Activated CD4-positive, alpha-beta T cell treated with anti-CD3 and anti-CD28 coated beads for 4 hours (primary cell): ENCODE results near the gene RBM23.
"Not testable (repeated sequence)": the region's sequence is repeated elsewhere in the genome, so short reads cannot be mapped to it uniquely, and the experiment has no call there.

ENCODE experiments used
- DNase-seq, 2 donors: peaks; one replicate each; pipeline ENCODE4 v3.0.0-alpha.2; 2020

Gene RBM23

GRCh38 chr14:22918804-22919600, at the start of gene RBM23:
Gene RBM23, minus strand, starts transcription at chr14:22919149.
- DNase-seq = peak; percentile 100

- DNase-seq = no peak
These were observed 47.9 kb upstream of the RBM23 start for GRCh38 chr14:22966783-22967269.

DNA sequence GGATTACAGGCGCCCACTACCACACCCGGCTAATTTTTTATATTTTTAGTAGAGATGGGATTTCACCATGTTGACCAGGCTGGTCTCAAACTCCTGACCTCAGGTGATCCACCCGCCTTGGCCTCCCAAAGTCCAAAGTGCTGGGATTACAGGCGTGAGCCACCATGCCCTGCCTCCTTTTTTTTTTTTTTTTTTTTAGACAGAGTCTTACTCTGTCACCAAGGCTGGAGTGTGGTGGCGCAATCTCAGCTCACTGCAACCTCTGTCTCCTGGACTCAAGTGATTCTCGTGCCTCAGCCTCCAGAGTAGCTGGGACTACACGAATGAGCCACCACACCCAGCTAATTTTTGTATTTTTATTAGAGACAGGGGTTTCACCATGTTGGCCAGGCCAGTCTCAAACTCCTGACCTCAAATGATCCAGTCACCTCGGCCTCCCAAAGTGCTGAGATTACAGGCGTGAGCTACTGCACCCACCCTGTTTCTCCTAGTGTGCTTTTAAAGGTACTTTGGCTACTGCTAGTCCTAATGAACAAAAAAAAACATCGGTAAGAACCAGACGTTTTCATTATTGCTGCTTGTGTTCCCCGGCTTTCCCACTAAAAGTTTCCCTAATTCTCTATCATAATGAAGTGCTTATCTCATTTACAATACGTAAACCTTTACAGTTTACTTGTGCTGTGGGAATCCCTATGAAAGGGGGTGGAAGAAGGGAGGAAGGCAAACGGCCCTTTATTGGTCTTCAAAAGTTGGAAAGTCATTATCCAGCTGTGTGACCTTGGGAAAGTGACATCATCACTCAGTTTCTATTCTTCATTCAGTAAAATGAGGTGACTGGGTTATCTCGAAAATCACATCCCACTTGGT, 47.2 kb upstream of the RBM23 start:
- not testable (repeated sequence) for DNase-seq

DNA sequence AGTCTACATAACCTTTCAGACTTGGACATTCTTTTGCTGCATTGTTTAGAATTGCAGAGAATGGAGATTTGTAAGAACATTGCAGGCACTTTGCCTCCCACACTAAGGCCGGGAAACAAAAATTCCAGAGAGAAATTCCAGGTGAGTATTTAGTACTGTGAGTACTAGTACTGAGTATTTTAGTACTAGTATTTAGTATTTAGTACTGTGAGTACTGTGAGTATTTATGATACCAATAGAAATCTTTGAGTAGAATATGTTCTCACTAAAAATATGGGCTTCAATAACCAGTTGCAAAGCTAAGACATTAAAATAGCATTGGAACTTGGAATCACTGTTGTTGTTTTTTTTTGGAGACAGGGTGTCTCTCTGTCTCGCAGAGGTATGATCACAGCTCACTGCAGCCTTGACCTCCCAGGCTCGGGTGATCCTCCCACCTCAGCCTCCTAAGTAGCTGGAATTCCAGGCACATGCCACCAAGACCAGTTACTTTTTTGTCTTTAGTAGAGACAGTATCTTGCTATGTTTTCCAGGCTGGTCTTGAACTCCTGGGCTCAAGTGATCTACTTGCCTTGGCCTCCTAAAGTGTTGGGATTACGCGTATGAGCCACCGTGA, 43.2 kb upstream of the RBM23 start:
- DNase-seq = no peak

GRCh38 chr14:22955702-22956569, 37.0 kb upstream of the RBM23 start:
- no peak for DNase-seq

DNA sequence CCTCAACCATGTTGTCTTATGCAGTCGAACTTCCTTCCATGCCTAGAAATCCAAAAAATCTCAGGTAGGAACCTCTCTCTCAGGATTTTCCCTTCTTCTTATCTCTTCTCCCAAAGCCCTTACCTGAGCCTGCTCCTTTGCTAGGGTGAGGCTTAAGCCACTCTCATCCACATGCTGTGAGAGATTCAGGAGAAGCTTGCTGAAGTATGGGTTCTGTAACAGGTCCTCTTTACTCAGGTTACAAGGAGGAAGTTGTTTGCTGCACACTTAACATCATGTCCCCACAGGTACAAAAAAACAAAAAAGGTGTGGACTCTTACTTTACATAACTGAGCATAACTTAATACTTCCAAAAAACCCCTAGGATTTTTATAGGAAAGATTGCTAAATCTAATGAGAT, 33.5 kb upstream of the RBM23 start:
- DNase-seq = no peak

- DNase-seq = not testable (repeated sequence)
These were observed 32.8 kb upstream of the RBM23 start for GRCh38 chr14:22951795-22952194.

DNA sequence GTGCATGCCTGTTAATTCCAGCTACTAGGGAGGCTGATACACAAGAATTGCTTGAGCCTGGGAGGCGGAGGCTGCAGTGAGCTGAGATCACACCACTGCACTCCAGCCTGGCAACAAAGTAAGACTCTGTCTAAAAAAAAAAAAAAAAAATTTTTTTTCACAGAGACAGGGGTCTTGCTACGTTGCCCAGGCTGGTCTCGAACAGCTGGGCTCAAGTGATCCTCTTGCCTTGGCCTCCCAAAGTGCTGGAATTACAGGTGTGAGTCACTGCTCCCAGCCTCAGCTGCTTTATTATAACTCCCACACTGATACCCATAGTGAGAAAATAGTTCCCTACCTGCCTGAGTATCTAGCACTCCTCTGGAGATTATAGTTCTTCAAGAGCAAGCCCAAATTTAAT, 26.7 kb upstream of the RBM23 start:
- DNase-seq = no peak

- DNase-seq = no peak
These were observed 20.7 kb upstream of the RBM23 start for GRCh38 chr14:22939684-22940083.

DNA sequence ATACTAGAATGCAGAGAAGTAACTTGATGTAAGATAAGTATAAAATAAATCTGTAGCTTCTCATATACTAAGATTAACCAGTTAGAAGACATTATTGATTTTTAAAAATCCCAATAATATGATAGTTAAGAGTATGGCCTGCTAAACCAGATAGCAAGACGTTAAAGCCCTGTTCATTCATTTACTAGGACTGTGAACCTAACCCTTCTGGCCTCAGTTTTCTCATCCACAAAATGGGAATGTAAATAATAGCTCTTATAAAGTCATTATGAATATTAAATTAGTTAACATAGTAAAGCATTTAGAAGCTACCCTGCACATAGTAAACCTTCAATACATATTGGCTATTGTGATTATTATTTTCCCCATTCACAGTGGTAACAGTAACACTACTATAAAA, 16.2 kb upstream of the RBM23 start:
- DNase-seq = no peak

DNA sequence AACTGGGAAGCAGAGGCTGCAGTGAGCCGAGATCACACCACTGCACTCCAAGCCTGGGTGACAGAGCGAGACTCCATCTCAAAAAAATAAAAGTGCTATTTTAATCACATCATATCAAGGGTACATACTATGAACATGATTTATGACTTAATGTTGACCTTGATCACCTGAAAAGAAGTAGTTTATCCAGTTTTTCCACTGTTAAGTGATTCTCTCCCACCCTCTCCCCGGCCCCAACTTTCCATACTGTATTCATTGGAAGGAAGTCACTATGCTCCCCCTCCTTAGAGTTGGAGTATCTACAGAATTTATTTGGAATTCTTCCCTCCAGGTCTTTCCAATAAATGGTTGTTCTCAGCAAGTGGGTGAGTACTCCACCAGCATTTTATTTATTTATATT, 13.2 kb upstream of the RBM23 start:
- DNase-seq = no peak

DNA sequence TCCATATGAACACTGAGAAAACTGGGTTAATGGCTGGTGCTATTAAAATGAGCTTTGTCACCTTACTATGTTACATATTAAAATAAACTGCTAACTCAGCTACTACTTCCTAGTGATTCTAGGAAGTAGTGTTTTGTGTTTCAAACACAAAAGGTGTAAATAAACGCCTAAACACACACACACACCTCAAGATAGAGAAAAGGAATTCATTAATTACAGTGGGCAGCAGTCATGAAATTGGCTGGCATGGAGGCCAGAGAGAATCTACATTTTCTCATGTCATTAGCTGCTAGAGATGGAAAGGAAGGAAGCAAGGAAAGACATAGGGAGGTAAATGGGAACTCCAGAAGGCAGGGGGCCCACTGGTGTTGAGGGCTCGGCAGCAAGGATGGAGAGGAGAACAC, 11.0 kb upstream of the RBM23 start:
- no peak for DNase-seq

- peak; percentile 98 for DNase-seq
These were observed 10.4 kb upstream of the RBM23 start, which contains the start of gene PRMT5 for GRCh38 chr14:22929104-22929960. Gene PRMT5, minus strand, starts transcription at chr14:22929376. Its CDS starts 15 bp downstream, at chr14:22929361.

- DNase-seq = peak in 1 of 2 donors; percentile 3
These were observed 9.5 kb upstream of the RBM23 start for GRCh38 chr14:22928237-22929103.

DNA sequence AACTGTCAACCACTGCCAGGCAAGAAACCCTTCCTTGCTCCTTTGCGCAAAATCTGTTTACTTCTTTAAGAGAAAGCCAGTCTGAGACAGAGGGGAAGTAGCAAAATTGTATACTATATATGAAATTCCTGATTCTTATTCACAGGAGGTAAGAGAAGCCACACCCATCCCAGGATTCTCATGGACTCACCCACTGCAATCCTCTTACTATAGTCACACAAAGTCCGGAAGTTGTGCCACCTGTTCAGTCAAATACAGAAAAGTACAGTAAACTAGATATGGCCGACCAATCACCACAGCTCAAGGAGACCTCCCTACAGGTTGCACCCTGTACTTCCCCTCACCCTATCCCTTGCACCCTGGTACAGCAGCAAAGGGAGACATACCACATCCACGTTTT, 7.4 kb upstream of the RBM23 start:
- DNase-seq = no peak

DNA sequence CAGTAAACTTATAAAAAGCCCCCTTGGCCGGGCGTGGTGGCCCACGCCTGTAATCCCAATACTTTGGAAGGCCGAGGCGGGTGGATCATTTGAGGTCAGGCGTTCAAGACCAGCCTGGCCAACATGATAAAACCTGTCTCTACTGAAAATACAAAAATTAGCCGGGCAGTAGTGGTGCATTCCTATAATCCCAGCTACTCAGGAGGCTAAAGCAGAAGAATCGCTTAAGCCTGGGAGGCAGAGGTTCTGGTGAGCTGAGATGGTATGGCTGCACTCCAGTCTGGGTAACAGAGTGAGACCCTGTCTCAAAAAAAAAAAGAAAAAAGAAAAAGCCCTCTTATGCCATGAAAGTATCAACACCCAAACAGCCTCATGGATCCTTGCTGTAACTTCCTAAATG, 6.6 kb upstream of the RBM23 start:
- DNase-seq = no peak

DNA sequence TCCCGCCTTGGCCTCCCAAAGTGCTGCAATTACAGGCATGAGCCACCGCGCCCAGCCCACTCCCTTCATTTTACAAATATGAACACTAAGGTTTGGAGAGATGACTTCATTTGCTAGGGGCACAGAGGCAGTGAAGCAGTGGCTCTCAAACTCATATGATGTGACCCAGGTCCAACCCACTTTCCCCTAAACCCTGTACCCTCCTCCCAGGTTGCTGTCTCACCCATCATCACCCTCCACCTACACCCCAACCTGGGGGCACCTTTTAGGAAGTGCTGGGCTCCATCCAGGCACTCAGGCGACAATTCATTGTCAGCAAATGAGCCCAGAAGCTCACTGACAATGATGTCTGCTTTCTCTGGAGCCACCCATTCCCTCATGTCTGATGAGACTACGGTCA, 4.8 kb upstream of the RBM23 start:
- DNase-seq = no peak

DNA sequence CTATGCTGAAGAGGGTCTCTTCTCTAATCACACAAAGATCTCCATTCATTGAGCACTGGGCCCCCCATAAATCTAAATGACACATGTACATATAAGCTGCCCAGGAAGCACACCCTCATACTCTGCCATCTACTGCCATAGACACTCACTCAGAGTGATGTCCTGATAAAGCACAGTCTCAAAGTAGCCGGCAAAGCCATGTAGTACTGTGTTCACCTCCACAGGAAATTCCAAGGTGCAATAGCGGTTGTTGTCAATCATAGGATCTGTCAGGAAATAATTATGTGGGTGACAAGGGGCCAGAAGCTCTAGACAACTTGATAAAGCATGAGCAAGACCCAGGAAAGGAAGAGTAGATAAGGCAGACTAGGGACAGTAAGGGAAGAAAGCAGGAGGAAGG, 3.3 kb upstream of the RBM23 start:
- no peak for DNase-seq

DNA sequence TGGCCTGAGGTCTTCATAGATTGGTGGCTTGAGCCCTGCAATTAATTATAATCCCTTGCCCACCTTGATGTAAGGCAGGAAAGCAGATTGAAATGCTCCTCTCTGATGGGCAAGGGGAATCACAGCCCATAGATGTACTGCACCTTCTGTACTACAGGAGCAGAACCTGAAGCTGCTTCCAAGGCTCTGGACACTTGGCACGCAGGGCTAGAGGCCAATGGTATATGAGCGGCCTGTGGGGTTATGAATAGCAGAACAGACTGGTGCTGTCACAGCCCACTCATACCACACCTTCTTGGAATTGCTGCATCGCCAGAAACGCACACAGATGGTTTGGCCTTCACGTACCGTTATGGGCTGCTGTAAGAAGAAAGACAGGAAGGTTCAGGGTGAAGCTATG, 1.7 kb upstream of the RBM23 start:
- no peak for DNase-seq

- no peak for DNase-seq
These were observed 612 bp upstream of the RBM23 start for GRCh38 chr14:22919601-22919921.
